Measurements from ENCODE around the gene KLF6. TPM values are rescaled to one million over a fixed set of nuclear protein-coding genes. Genes with fewer than 3 reads are reported as not detected.
A peak's percentile ranks its signal among the peaks of the same experiment; 100 is the strongest.

Gene KLF6
- total RNA-seq, 1 experiment from 2014 or later: 70.1 TPM

DNA sequence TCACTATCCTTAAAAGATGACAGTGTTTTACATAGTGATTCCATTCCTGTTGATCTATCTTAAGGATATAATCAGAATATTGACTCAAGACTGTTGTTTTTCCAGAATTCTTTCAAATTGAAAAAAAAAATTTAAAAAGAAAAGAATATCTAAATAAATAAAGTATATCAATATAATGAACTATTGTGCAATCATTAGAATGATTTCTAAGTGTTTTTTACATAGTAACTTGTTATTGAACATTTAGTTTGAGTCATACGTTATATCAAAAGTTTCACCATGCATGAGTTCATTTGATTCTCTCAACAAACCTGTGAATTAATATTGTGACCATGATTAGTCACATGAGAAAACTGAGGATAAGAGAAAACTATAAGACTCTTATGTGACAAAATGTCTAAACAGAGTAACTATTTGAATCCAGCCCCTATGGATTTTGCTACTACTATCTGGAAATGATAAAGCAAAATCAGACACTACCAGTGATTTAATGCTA, 46.1 kb downstream of the KLF6 start:
- intact Hi-C loops (cut with micrococcal nuclease; ENCODE audit: unreplicated experiment): no loop called here
- TF ChIP-seq EZH2 (IDR thresholded peaks at IDR 0.05; ENCODE audit: borderline replicate concordance, low read depth, low read length, poor library complexity, severe bottlenecking): no peak
- TF ChIP-seq CTCF (conservative IDR thresholded peaks at IDR 0.05; ENCODE audit: low read depth, low read length): no peak
- Histone ChIP-seq H3K27me3 (replicated peaks; ENCODE audit: insufficient read depth, low read depth, low read length, poor library complexity) (no peaks in the 10 kb centered on the region), H3K4me1 (ENCODE audit: insufficient read depth, low read length, poor library complexity, severe bottlenecking) (peaks cover 17% of the 10 kb centered on the region), H3K27ac (ENCODE audit: low read depth, low read length, poor library complexity, severe bottlenecking) (no peak overlapping the region), H3K9me3 (ENCODE audit: low read depth, low read length, poor library complexity, severe bottlenecking) (no peaks in the 10 kb centered on the region), H3K36me3 (ENCODE audit: insufficient read depth, low read length, poor library complexity, severe bottlenecking) (no peaks in the 10 kb centered on the region), H3K4me3 (ENCODE audit: low read depth, low read length, poor library complexity, severe bottlenecking) (no peak overlapping the region)
- no peak for DNase-seq (ENCODE audit: low spot score)
- ChIA-PET CTCF (no interaction called here), POLR2A (ENCODE audit: low non-redundant PET) (no interaction called here)
- no TSS peak for BruUV-seq (replicated peaks)

DNA sequence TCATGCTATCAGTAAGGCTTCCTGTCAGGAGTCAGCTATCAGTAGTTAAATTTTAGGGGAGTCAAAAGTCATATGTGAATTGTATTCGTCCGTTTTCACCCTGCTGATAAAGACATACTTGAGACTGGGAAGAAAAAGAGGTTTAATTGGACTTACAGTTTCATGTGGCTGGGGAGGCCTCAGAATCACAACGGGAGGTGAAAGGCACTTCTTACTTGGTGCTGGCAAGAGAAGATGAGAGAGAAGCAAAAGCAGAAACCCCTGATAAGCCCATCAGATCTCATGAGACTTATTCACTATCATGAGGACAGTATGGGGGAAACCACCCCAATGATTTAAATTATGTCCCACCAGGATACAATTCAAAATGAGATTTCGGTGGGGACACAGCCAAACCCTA, 47.1 kb downstream of the KLF6 start:
- intact Hi-C loops (cut with micrococcal nuclease; ENCODE audit: unreplicated experiment): no loop called here
- Histone ChIP-seq H3K4me3 (ENCODE audit: low read depth, low read length, poor library complexity, severe bottlenecking) (no peak overlapping the region), H3K36me3 (ENCODE audit: insufficient read depth, low read length, poor library complexity, severe bottlenecking) (no peaks in the 10 kb centered on the region), H3K27me3 (replicated peaks; ENCODE audit: insufficient read depth, low read depth, low read length, poor library complexity) (no peaks in the 10 kb centered on the region), H3K27ac (ENCODE audit: low read depth, low read length, poor library complexity, severe bottlenecking) (no peak overlapping the region), H3K9me3 (ENCODE audit: low read depth, low read length, poor library complexity, severe bottlenecking) (no peaks in the 10 kb centered on the region), H3K4me1 (ENCODE audit: insufficient read depth, low read length, poor library complexity, severe bottlenecking) (peaks cover 17% of the 10 kb centered on the region)
- BruUV-seq (replicated peaks): no TSS peak
- POLR2A ChIA-PET (ENCODE audit: low non-redundant PET): no interaction called here
- DNase-seq (ENCODE audit: low spot score): peak; percentile 36
- TF ChIP-seq EZH2 (IDR thresholded peaks at IDR 0.05; ENCODE audit: borderline replicate concordance, low read depth, low read length, poor library complexity, severe bottlenecking) (no peak), CTCF (conservative IDR thresholded peaks at IDR 0.05; ENCODE audit: low read depth, low read length) (no peak)
- CTCF ChIA-PET: no interaction called here

DNA sequence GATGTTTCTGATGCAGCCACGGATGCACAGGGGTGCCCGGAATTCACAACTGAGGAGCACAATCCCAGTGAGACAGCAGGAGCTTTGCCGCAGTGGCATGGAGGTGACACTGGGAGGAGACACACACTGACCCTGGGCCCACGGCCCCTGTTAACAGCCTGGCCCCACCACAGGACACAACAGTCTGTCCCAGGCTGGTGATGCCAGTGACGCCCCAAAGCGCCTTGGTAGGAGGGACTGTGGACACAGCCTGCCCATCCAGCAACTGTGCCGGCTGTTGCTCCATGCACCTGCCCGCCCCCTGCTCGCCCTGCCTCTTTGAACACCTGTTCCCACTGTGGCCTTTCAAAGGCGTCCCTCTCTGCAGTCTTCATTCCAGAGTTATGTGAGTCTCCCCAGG, 49.8 kb downstream of the KLF6 start:
- no peaks in the 10 kb centered on the region for H3K27me3 ChIP-seq (replicated peaks; ENCODE audit: insufficient read depth, low read depth, low read length, poor library complexity)
- BruUV-seq (replicated peaks): no TSS peak
- DNase-seq (ENCODE audit: low spot score): no peak
- intact Hi-C loops (cut with micrococcal nuclease; ENCODE audit: unreplicated experiment): no loop called here
- no peaks in the 10 kb centered on the region for H3K9me3 ChIP-seq (ENCODE audit: low read depth, low read length, poor library complexity, severe bottlenecking)
- H3K27ac ChIP-seq (ENCODE audit: low read depth, low read length, poor library complexity, severe bottlenecking): no peak overlapping the region
- H3K36me3 ChIP-seq (ENCODE audit: insufficient read depth, low read length, poor library complexity, severe bottlenecking): no peaks in the 10 kb centered on the region
- ChIA-PET POLR2A (ENCODE audit: low non-redundant PET) (no interaction called here), CTCF (no interaction called here)
- H3K4me1 ChIP-seq (ENCODE audit: insufficient read depth, low read length, poor library complexity, severe bottlenecking): peaks cover 9% of the 10 kb centered on the region
- no peak for TF ChIP-seq EZH2 (IDR thresholded peaks at IDR 0.05; ENCODE audit: borderline replicate concordance, low read depth, low read length, poor library complexity, severe bottlenecking)
- no peak for TF ChIP-seq CTCF (conservative IDR thresholded peaks at IDR 0.05; ENCODE audit: low read depth, low read length)
- no peak overlapping the region for H3K4me3 ChIP-seq (ENCODE audit: low read depth, low read length, poor library complexity, severe bottlenecking)

Data from A673 (cell line).